ENCODE measurements around the gene JMJD1C. TPM values are rescaled to one million over a fixed set of nuclear protein-coding genes. Genes with fewer than 3 reads are reported as not detected.

Gene JMJD1C
- total RNA-seq, 1 experiment from 2014 or later: 180 TPM

GRCh38 chr10:63258920-63259678 lies 206.7 kb downstream of the JMJD1C start:
- peaks cover 54% of the 10 kb centered on the region for H3K36me3 Mint-ChIP-seq
- H3K9me3 Mint-ChIP-seq: no peaks in the 10 kb centered on the region
- CTCF ChIA-PET: no interaction called here
- TF ChIP-seq FOXP1 (CRISPR knock-in tag; IDR thresholded peaks at IDR 0.05; ENCODE audit: borderline replicate concordance) (no peak), PRDM15 (CRISPR knock-in tag; IDR thresholded peaks at IDR 0.05) (no peak), USF1 (CRISPR knock-in tag; IDR thresholded peaks at IDR 0.05) (no peak), ZNF671 (CRISPR knock-in tag; IDR thresholded peaks at IDR 0.05) (no peak), TCF7 (CRISPR knock-in tag; IDR thresholded peaks at IDR 0.05; ENCODE audit: low read depth) (no peak), SOX15 (CRISPR knock-in tag; IDR thresholded peaks at IDR 0.05) (no peak), GABPB1 (CRISPR knock-in tag; IDR thresholded peaks at IDR 0.05) (no peak), JUN (CRISPR knock-in tag; IDR thresholded peaks at IDR 0.05) (no peak), HMGXB4 (CRISPR knock-in tag; IDR thresholded peaks at IDR 0.05) (no peak)
- TF ChIP-seq, protein P1, sequence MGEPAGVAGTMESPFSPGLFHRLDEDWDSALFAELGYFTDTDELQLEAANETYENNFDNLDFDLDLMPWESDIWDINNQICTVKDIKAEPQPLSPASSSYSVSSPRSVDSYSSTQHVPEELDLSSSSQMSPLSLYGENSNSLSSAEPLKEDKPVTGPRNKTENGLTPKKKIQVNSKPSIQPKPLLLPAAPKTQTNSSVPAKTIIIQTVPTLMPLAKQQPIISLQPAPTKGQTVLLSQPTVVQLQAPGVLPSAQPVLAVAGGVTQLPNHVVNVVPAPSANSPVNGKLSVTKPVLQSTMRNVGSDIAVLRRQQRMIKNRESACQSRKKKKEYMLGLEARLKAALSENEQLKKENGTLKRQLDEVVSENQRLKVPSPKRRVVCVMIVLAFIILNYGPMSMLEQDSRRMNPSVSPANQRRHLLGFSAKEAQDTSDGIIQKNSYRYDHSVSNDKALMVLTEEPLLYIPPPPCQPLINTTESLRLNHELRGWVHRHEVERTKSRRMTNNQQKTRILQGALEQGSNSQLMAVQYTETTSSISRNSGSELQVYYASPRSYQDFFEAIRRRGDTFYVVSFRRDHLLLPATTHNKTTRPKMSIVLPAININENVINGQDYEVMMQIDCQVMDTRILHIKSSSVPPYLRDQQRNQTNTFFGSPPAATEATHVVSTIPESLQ (CRISPR knock-in tag; IDR thresholded peaks at IDR 0.05): no peak
- TF ChIP-seq, protein P2, sequence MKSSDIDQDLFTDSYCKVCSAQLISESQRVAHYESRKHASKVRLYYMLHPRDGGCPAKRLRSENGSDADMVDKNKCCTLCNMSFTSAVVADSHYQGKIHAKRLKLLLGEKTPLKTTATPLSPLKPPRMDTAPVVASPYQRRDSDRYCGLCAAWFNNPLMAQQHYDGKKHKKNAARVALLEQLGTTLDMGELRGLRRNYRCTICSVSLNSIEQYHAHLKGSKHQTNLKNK (CRISPR knock-in tag; IDR thresholded peaks at IDR 0.05): no peak
- peak overlapping the region; percentile 82 for H3K27ac Mint-ChIP-seq
- peak overlapping the region; percentile 51 for H3K4me3 Mint-ChIP-seq
- ATAC-seq (no peak), DNase-seq (ENCODE audit: low spot score) (no peak)
- POLR2A ChIA-PET: interaction anchor here (0.6 kb wide), 1 partner anchor 132 kb away, joined by 3 read pairs; no protein-coding TSS in a partner anchor
- H3K27me3 Mint-ChIP-seq (ENCODE audit: low read depth): no peaks in the 10 kb centered on the region
- H3K4me1 Mint-ChIP-seq: peaks cover 79% of the 10 kb centered on the region

DNA sequence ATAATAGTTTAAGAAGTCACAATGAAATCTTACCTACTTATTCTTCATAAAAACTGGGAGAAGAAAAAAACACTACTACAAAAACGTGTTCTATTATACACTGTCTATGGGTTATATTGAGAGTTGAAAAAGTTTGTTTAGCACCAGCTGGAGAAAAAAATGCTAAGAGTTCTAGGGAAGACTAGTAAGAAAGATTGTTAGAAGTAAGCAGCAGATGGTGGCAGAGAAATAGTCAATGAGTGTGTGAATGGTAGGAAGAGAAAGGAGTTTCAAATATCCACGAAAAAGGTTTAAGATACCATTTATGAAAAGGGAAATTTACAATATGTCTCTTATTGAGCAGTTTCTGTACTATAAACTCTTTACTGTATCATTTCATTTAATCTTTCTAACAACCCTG lies 208.0 kb downstream of the JMJD1C start:
- no peaks in the 10 kb centered on the region for H3K27me3 Mint-ChIP-seq (ENCODE audit: low read depth)
- ChIA-PET CTCF (interaction anchor here (1.3 kb wide), 1 partner anchor 371 kb away, joined by 3 read pairs; no protein-coding TSS in a partner anchor), POLR2A (interaction anchor here (0.6 to 2.2 kb wide), 2 partner anchors 12 to 122 kb away, joined by 3 to 8 read pairs; no protein-coding TSS in a partner anchor)
- H3K27ac Mint-ChIP-seq: peak overlapping the region; percentile 76
- peaks cover 81% of the 10 kb centered on the region for H3K4me1 Mint-ChIP-seq
- ATAC-seq (no peak), DNase-seq (ENCODE audit: low spot score) (no peak)
- peak overlapping the region; percentile 22 for H3K4me3 Mint-ChIP-seq
- peaks cover 51% of the 10 kb centered on the region for H3K36me3 Mint-ChIP-seq
- H3K9me3 Mint-ChIP-seq: no peaks in the 10 kb centered on the region
- no peak for TF ChIP-seq ZNF425 (CRISPR knock-in tag; conservative IDR thresholded peaks at IDR 0.05)
- TF ChIP-seq FOXJ3 (CRISPR knock-in tag; IDR thresholded peaks at IDR 0.05; ENCODE audit: borderline replicate concordance): no peak
- TF ChIP-seq ZNF138 (CRISPR knock-in tag; conservative IDR thresholded peaks at IDR 0.05): no peak
- no peak for TF ChIP-seq TEAD4 (CRISPR knock-in tag; IDR thresholded peaks at IDR 0.05)
- no peak for TF ChIP-seq KAT7 (CRISPR knock-in tag; IDR thresholded peaks at IDR 0.05; ENCODE audit: borderline replicate concordance)
- TF ChIP-seq, protein P3, sequence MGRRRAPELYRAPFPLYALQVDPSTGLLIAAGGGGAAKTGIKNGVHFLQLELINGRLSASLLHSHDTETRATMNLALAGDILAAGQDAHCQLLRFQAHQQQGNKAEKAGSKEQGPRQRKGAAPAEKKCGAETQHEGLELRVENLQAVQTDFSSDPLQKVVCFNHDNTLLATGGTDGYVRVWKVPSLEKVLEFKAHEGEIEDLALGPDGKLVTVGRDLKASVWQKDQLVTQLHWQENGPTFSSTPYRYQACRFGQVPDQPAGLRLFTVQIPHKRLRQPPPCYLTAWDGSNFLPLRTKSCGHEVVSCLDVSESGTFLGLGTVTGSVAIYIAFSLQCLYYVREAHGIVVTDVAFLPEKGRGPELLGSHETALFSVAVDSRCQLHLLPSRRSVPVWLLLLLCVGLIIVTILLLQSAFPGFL (CRISPR knock-in tag; IDR thresholded peaks at IDR 0.05; ENCODE audit: borderline replicate concordance): no peak
- TF ChIP-seq HMGXB4 (CRISPR knock-in tag; IDR thresholded peaks at IDR 0.05): no peak
- TF ChIP-seq GRHL2 (CRISPR knock-in tag; IDR thresholded peaks at IDR 0.05; ENCODE audit: insufficient replicate concordance, severe bottlenecking): no peak
